NCI-H1930 (cell line): ENCODE results near the gene ANGEL2.
"Not testable (repeated sequence)": the region's sequence is repeated elsewhere in the genome, so short reads cannot be mapped to it uniquely, and the experiment has no call there.

Experiments
- DNase-seq, 2 experiments: peaks; one replicate each; lab custom pipeline; 2025; lab: John Stamatoyannopoulos, UW

Gene ANGEL2, protein sequence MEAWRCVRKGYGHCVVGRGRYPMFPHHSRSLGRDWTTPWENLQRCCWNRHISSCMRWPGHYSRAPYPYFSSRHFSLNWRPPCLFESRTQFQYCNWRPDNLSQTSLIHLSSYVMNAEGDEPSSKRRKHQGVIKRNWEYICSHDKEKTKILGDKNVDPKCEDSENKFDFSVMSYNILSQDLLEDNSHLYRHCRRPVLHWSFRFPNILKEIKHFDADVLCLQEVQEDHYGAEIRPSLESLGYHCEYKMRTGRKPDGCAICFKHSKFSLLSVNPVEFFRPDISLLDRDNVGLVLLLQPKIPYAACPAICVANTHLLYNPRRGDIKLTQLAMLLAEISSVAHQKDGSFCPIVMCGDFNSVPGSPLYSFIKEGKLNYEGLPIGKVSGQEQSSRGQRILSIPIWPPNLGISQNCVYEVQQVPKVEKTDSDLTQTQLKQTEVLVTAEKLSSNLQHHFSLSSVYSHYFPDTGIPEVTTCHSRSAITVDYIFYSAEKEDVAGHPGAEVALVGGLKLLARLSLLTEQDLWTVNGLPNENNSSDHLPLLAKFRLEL

DNA sequence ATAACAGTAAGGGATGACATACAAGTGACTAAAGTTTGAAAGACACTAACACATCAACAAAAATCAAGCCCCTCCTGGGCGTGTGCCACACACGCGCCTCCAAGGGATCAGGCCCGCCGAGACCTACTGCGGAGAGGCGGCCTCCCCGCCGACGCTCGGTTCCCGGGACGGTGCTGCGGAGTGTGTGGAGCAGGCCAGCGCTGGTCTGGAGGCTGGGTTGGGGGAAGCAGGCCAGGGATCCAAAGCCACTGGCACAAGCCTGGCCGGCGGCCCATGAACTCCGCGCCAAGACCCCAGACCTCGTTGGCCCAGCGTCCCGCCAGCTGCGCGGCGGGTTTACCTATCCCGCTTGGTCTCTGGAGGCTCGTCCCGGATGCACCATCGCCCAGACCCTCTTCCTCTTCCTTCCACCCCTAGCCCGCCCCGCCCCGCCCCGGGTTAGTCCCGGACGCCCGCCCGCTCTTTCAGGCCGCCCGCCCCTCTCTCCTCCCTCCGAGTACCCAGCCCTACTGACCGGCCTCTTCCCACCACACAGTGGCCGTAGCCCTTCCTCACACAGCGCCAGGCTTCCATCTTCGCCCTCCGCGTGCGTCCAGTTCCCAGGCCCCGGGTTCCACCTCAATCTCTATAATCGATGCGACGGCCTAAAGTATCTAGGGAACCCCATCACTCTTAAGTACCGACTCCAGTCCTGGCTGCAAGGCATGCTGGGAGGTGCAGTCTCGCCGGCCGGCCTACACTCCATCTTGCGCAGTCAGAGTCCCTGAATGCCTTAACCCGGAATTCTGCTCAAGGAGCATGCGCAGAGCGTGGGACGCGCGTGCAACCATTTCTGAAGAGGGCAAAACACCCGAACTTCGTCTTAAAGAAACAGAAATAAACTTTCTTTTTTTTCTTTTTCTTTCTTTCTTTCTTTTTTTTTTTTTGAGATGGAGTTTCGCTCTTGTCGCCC is at the start of gene ANGEL2:
TSS of gene ANGEL2 (minus strand) at position 769 of the 952 bp plus-strand sequence. CDS start at position 573, 196 bp downstream.
- peak; percentile 94 to 96 for DNase-seq

GRCh38 chr1:213061263-213061662 is 45.6 kb upstream of the ANGEL2 start:
- no peak for DNase-seq

DNA sequence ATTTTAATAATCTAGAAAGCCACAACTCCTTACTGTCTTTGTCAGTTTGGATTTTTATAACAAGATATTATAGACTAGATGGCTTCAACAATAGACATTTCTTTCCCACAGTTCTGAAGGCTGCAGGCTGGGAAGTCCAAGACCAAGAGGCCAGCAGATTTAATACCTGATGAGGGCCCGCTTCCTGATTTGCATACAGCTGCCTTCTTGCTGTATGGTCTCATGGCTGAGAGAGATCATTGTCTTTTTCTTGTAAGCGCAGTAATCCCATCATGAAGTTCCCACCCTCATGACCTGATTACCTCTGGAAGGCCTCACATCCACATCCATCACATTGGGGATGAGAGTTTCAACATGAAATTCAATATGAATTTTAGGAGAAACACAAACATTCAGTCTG is 45.2 kb upstream of the ANGEL2 start:
- DNase-seq: no peak

DNA sequence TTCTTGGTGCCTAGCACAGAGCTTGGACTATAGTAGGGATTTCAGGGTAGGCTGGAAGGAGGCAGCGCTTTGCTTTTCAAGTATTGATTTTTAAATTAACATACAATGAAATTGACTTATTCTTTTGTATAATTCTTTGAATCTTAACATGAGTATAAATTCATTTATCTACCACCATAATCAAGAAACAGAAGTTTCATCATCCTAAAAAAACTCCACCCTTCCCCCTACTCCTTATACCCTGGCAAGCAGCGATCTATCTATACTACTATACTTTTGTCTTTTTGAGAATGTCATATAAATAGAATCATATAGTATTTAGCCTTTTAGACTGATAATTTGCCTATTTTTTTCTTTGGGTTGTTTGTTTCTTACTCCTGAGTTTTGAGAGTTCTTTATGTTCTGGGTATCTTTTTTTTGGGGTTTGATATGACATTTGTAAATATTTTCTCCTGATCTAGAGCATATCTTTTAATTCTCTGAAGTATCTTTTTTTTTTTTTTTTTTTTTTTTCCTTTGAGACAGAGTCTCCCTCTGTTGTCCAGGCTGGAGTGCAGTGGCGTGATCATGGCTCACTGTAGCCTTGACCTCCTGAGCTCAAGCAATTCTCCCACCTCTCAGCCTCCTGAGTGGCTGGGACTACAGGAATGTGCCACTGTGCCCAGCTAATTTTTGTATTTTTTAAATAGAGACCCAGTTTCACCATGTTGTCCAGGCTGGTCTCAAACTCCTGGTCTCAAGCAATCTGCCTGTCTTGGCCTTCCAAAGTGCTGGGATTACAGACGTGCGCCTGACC is 41.8 kb upstream of the ANGEL2 start:
- DNase-seq: no peak

DNA sequence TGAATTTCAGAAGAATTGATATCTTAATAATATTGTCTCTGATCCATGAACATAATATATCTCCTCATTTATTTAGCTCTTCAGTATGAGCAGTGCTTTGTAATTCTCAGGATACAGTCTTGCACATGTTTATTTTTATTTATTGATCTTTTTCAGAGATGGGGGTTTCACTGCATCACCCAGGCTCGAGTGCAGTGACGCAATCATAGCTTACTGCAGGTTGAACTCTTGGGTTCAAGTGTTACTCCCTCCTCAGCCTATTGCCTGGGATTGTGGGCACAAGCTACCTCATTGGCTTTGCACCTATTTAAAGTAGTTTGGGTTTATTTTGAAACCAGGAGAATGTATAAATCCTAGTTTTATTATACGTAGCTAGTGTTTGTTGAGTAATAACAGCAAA is 40.1 kb upstream of the ANGEL2 start:
- DNase-seq: no peak

DNA sequence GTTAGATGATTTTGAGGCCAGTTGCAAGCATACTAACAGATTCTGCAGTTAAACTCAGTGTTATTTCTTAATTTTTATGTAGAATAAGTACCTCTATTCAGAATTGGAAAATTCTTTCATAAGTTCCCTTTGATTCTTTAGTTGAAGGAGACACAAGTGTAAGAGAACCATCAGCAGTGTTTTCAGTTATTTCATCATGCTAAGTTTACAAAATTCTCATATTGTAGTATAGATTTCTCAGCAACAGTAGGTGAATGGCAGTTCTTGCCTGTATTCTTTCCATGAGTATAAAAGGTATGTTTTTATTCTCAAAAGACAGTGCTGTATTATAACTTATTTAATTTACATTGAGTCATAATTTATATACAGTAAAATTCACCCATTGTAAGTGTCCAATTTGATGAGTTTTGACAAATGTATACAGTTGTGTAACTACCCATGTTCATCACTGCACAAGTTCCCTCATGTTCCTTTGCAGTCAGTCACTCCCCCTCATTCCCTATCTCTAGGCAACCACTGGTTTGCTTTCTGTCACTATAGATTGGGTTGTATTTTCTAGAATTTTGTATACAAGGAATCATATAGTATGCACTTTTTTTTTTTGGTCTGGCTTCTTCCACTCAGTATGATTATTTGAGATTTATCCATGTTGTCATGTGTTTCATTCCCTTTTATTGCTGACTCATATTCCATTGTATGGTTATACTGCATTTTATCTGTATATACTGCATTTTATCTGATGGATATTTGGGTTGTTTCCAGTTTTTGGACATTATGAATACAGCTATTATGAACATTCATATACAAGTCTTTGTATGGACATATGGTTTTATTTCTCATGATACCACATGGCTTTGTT is 39.3 kb upstream of the ANGEL2 start:
- DNase-seq: no peak

DNA sequence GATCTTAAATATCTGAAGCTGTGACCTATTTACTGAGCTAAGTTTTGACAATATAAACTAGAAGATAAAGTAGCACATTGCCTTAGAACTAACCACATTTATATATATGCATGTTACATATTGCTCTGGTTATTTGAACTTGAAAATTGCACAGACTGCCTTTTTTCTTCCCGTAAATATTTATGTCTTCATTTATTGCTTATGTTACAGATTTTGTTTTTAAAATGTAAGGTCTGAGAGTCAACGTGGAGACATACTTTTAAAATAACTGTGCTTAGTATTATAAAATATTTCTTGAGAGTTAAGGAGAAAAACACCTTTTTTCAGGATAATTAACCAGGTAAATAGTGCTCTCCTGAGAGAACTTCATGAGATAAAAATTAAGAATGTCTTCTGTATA is 38.5 kb upstream of the ANGEL2 start:
- no peak for DNase-seq

GRCh38 chr1:213053455-213053854 is 37.8 kb upstream of the ANGEL2 start:
- no peak for DNase-seq

- no peak for DNase-seq
Observed at GRCh38 chr1:213051881-213052202, 36.2 kb upstream of the ANGEL2 start.

DNA sequence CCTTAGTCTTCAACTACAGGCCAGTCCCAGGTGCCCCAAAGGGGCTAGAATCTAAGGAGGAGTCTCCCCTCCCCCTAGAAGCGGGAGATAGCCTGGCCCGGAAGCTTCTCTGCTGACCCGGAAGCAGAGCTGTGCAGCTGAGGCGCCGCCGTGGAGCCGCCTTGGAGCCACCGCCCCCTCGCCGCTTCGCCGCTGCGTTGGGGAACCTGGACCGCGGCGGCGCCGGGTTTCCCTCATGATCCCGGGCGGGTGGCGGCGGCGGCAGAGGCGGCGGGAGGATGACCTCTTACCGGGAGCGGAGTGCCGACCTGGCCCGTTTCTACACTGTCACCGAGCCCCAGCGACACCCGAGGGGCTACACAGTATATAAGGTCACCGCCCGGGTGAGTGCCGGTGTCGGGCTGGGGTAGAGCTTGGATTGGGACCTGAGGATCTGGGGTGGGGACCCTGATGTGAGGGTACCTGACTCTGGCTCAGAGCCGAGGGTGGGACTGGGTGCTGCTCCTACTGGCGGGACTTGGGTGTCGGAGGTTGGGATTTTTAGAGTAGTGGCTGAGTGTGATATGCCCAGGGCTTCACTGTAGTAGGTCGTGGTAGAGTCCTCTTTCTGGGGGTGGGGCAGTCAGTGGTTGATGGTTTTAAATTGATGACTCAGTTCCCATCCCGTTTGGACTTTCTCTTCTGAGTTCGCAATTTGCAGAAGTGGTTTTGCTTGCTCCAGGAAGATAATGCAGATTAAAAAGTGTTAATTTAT is 35.6 kb upstream of the ANGEL2 start, which contains the start of gene RPS6KC1:
TSS of gene RPS6KC1 (plus strand) at position 115 of the 754 bp plus-strand sequence. CDS start at position 279, 164 bp downstream.
- peak; percentile 79 to 80 for DNase-seq

DNA sequence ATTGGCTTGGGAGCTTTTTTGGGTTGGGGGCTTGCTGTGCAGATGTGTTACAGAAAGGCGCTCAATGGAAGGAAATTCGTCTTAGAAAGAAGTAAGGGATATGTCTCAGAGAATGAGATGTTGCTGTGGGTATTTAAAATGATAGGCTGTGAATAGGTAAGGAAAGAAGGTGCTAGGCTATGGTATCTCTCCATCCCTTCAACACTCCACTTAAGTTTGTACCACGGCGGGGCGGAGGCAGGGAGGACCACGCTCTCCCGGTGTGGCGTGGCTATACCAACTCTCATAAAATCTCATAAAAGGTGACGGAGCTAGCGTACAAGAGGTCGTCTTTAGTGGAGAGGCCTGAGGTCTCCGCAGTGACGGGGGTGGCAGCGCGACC is 35.1 kb upstream of the ANGEL2 start:
- no peak for DNase-seq

DNA sequence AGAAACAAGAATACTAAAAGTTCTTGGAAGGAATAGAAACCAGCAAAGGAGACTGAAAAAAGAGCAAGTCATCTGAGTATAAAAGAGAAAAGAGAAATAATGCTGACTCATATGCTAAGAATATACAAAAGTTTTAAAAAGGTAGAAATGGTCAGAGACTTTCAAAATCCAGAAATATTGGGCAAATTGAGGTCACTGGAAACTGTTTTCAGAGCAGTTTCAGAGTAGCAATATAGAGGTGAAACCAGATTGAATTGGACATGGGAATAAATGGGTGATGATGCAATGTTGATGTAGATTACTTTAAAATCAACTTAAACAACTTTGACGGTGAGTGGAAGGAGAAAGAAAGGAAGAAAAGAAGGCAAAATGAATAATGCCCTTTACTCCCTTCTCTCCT is 33.6 kb upstream of the ANGEL2 start:
- DNase-seq: no peak

DNA sequence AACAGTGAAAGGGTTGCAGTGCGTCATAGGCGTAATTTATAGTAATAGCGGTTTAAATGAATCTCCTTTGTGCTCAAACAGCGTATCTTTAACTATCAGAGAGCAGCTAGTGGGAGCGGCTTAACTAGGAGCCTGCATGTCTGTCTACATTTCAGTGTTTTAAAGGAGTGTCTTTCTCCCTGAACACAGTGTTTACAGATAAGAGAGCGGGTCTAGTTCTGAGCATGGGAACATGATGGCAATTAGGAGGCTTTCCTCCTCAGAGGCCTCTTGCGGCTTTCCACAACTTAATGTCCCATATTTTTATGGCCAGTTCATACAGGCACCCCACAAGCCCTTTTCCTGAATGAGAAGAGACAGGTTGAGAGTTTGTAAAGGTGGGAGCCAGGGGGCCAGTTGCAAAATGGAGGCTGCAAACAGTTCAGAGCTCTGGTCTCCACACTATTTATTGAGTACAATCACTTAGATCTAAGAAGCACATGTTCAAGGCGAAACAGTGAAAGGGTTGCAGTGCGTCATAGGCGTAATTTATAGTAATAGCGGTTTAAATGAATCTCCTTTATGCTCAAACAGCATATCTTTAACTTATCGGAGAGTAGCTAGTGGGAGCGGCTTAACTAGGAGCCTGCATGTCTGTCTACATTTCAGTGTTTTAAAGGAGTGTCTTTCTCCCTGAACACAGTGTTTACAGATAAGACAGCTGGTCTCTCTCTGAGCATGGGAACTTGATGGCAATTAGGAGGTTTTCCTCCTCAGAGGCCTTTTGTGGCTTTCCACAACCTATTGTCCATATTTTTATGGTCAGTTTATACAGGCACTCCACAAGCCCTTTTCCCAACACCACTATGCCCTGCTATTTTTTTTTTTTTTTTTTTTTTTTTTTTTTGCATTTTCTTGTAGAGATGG is 29.9 kb upstream of the ANGEL2 start:
- DNase-seq: not testable (repeated sequence)

GRCh38 chr1:213041443-213041842 is 25.8 kb upstream of the ANGEL2 start:
- no peak for DNase-seq

DNA sequence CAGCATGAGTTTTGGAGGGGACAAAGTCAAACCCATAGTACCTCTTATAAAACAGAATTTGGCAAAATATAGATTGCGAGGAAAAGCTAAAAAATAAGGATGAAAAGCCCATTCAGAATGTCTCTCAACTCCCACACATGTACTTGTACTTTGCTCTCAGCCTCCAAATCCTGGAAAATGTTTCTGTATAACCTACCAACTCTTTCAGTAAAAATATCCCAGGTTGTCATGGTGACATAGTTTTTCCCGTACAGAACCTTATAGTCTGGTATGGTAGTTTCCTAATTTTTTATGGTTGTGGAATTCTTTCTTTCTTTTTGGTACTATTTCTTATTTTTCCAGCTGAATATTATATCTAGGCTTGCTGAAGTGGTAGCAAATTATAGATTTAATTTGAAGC is 19.9 kb upstream of the ANGEL2 start:
- no peak for DNase-seq

GRCh38 chr1:213034713-213035112 is 19.0 kb upstream of the ANGEL2 start:
- no peak for DNase-seq

DNA sequence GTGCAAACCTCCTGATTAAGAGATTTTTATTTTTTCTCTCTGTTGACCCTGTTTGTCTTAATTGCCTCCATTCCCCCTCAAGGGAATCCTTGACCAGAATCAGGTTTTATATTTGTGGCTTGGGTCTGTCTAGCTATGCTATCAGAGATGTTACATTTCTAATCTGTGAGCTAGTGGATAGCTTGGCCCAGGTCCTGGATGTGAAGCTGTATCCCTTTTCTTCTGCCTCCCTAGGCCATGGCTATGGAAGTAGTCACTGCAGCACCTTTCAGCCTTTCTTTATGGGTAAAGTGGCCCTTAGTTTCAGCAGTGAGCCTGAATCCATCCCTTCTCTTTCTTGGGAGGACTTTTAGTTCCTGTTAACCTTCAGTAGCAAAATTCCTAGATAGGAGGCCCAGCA is 17.0 kb upstream of the ANGEL2 start:
- DNase-seq: no peak

DNA sequence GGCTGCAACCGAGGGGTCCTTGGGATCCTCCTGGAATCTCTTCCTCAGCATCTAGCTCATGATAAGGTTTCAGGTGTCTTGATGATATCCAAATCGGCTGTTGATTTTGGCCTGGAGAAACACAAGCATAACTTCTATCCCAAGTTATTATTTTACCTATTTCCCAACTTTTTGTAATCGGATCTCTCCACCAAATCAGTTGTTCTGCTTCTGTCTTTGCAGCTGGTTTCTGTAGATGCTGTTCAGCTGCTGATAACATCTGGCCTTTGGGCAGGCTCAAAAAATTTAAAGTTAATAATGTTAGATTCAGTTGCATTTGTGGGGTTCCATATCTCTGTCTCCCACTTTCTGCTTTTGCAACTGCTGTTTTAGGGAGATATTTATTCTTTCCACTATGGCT is 11.4 kb upstream of the ANGEL2 start:
- not testable (repeated sequence) for DNase-seq

- no peak for DNase-seq
Observed at GRCh38 chr1:213020016-213020415, 4.3 kb upstream of the ANGEL2 start.
